Parathyroid adenoma (tissue), 2 donors: Measurements from ENCODE around the gene CCDC188.

Experiments used
- H2AFZ ChIP-seq: fragments of 300-600 bp; sonication (generic); one replicate; pipeline ENCODE4 v1.7.0; 2017; ENCODE audit warnings: antibody characterized with exemption, mild to moderate bottlenecking
- H3K27ac ChIP-seq: fragments of 300-600 bp; sonication (generic); one replicate; pipeline ENCODE4 v1.7.0; 2017
- H3K27me3 ChIP-seq: fragments of 300-600 bp; sonication (generic); one replicate; pipeline ENCODE4 v1.7.0; 2017; ENCODE audit warnings: low read length; ENCODE audit not compliant: control insufficient read depth, insufficient read depth
- H3K36me3 ChIP-seq: fragments of 300-600 bp; sonication (generic); one replicate; pipeline ENCODE4 v1.7.0; 2017; ENCODE audit warnings: low read length; ENCODE audit not compliant: control insufficient read depth, insufficient read depth
- H3K4me1 ChIP-seq: fragments of 300-600 bp; sonication (generic); one replicate; pipeline ENCODE4 v1.7.0; 2017; ENCODE audit warnings: control low read depth
- H3K4me2 ChIP-seq: fragments of 300-600 bp; sonication (generic); one replicate; pipeline ENCODE4 v1.7.0; 2017; ENCODE audit warnings: low read length
- H3K4me3 ChIP-seq: fragments of 300-600 bp; sonication (generic); one replicate; pipeline ENCODE4 v1.7.0; 2017; ENCODE audit warnings: low read depth, low read length
- H3K79me2 ChIP-seq: fragments of 300-600 bp; sonication (generic); one replicate; pipeline ENCODE4 v1.7.0; 2017; ENCODE audit warnings: control low read depth
- H3K9ac ChIP-seq: fragments of 300-600 bp; sonication (generic); one replicate; pipeline ENCODE4 v1.7.0; 2017; ENCODE audit warnings: mild to moderate bottlenecking
- H3K9me3 ChIP-seq: fragments of 300-600 bp; sonication (generic); one replicate; pipeline ENCODE4 v1.7.0; 2017; ENCODE audit warnings: low read length; ENCODE audit not compliant: control insufficient read depth
- TF ChIP-seq, protein P1 (sequence below): fragments of 300-600 bp; sonication (generic); IDR thresholded peaks from one replicate; pipeline ENCODE4 v1.7.0; 2017; ENCODE audit warnings: antibody characterized with exemption, mild to moderate bottlenecking
- donor health status: primary hyperparathyroidism.

Gene CCDC188

DNA sequence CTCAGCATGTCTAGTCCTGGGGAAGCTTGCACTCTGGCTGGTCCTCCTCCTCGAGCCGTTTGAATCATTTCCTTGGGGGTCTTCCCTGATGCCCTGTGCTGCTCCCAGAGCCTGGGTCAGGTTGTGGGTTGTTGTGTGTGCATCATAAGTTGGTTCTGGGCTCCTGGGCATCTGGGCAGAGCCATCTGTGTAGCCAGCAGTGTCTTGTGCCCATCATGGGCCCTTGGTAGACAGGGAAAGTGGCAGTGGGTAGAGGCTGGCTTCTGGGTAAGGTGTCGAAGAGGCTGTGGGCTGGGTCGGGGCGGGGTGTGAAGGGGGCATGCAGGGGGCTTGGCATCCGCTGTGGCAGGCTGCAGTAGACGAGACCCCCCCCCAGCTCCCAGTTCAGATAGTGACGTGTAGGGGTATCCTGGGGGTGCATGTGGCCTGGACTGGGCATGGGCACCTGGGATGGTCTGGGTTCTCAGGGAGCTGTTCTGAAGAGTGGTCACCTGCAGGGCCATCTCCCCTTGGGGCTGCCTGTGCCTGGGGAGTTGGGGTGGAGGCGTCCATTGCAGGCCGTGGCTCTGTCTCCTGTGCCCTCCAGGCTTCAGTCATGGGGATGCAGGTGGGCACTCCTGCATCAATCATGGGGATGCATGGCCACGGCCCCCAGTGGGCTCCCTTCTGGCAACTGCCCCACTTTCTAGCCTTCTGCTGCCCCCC is 26.6 kb downstream of the CCDC188 start:
- Histone ChIP-seq H3K79me2 (no peaks in the 10 kb centered on the region), H2AFZ (no peak overlapping the region), H3K4me3 (no peak overlapping the region), H3K4me2 (no peak overlapping the region), H3K27ac (no peak overlapping the region), H3K36me3 (no peaks in the 10 kb centered on the region), H3K9me3 (no peaks in the 10 kb centered on the region), H3K9ac (no peak overlapping the region), H3K27me3 (no peaks in the 10 kb centered on the region), H3K4me1 (no peaks in the 10 kb centered on the region)
- TF ChIP-seq, protein P1, sequence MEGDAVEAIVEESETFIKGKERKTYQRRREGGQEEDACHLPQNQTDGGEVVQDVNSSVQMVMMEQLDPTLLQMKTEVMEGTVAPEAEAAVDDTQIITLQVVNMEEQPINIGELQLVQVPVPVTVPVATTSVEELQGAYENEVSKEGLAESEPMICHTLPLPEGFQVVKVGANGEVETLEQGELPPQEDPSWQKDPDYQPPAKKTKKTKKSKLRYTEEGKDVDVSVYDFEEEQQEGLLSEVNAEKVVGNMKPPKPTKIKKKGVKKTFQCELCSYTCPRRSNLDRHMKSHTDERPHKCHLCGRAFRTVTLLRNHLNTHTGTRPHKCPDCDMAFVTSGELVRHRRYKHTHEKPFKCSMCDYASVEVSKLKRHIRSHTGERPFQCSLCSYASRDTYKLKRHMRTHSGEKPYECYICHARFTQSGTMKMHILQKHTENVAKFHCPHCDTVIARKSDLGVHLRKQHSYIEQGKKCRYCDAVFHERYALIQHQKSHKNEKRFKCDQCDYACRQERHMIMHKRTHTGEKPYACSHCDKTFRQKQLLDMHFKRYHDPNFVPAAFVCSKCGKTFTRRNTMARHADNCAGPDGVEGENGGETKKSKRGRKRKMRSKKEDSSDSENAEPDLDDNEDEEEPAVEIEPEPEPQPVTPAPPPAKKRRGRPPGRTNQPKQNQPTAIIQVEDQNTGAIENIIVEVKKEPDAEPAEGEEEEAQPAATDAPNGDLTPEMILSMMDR = no peak

DNA sequence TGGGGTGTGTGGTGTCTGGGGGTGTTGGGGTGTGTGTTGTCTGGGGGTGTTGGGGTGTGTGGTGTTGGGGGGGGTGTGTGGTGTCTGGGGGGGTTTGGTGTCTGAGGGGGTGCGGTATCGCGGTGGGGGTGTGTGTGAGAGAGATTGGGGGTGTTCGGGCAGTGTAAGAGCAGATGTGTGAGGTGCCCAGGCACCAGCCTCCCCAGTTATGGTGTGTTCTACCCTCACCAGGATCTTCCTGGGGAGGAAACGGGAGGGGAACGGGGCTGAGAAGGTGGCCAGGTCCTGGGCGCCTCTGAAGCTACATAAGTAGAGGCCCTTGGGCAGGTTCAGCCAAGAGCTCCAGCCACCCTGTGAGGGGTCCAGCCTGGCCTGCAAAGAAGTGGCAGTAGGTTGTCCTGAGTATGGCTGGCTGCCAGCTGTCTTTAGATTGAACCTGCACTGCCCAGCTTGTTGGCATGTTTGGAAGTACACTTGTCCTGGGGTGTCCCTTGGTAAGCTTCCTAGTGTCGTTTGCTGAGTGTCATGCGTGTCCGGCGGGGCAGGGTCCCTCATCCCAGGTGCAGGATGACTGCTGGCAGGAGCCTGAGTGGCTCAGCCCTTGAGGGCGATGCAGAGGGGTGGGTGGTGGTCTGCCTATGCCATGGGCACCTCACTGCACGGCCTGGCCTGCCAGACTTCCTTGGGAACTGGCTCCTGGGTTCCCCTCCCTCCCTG is 27.3 kb downstream of the CCDC188 start:
- no peak overlapping the region for H3K9ac ChIP-seq
- H3K27ac ChIP-seq = no peak overlapping the region
- no peak overlapping the region for H3K4me2 ChIP-seq
- H3K27me3 ChIP-seq = no peaks in the 10 kb centered on the region
- H3K4me3 ChIP-seq = no peak overlapping the region
- no peaks in the 10 kb centered on the region for H3K9me3 ChIP-seq
- H3K79me2 ChIP-seq = peaks cover 1% of the 10 kb centered on the region
- H3K36me3 ChIP-seq = no peaks in the 10 kb centered on the region
- TF ChIP-seq, protein P1 = no peak
- H2AFZ ChIP-seq = no peak overlapping the region
- no peaks in the 10 kb centered on the region for H3K4me1 ChIP-seq

DNA sequence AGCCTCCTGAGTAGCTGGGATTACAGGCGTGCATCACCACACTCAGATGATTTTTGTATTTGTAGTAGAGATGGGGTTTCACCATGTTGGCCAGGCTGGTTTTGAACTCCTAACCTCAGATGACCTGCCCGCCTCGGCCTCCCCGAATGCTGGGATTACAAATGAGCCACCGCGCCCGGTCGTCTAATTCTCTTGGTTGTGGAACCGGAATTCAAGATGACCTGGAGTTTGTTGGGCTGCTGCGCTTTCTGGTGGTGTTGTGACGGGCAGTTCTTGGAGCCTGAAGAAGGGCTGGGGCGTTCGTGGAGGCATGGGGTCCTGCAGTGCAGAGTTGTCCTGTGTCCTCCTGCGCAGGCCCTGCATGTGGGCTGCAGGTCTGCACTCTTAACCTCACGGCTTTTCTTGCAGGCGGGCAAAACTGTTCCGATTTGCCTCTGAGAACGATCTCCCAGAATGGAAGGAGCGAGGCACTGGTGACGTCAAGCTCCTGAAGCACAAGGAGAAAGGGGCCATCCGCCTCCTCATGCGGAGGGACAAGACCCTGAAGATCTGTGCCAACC is 28.9 kb downstream of the CCDC188 start:
- Histone ChIP-seq H3K9ac (no peak overlapping the region), H3K4me3 (no peak overlapping the region), H3K36me3 (no peaks in the 10 kb centered on the region)

DNA sequence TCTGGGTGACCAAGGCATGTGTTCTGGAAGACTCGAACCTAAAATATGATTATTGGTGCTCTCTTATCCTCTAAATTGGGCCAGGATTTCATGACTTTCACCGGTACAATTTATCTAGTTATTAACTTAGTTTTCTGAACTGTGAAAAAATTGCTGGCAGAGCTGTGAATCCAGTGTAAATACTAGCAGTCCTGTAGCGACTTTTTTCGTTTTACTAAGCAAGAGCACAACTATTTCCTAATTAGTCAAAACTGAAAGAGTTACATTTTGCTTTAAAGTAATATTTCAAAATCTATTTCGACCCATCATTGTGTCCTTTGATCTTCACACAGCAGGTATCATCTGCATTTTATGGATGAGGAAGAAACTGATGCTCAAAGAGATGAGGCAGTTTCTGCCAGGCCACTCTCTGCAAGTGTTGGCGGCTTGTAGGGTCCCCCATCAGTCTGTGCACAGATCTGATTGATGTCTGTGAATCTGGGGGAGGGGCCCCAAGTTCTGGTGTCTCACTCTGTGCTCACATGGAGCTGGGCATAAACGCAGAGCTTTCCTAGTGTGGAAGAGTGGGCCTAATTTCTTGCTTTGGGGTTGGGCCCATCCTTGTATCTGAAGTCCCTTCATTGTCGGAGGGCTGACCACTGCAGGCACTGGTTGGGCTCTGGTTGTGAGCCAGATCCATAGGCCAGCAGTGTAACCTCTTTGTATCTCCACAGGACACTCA is 32.4 kb downstream of the CCDC188 start:
- TF ChIP-seq, protein P1 = no peak
- H3K4me1 ChIP-seq = no peaks in the 10 kb centered on the region

More for the DNA sequence above, 28.9 kb downstream of the CCDC188 start:
- Histone ChIP-seq H3K27me3 (no peaks in the 10 kb centered on the region), H3K79me2 (peaks cover 2% of the 10 kb centered on the region), H3K4me2 (no peak overlapping the region), H3K27ac (no peak overlapping the region), H3K4me1 (no peaks in the 10 kb centered on the region), H3K9me3 (no peaks in the 10 kb centered on the region), H2AFZ (no peak overlapping the region)
- TF ChIP-seq, protein P1 = no peak

More for the DNA sequence above, 32.4 kb downstream of the CCDC188 start:
- Histone ChIP-seq H3K4me3 (peak overlapping the region; percentile 61), H3K27me3 (no peaks in the 10 kb centered on the region), H3K36me3 (no peaks in the 10 kb centered on the region), H3K9me3 (no peaks in the 10 kb centered on the region), H3K9ac (no peak overlapping the region), H3K4me2 (peak overlapping the region; percentile 83), H3K79me2 (peaks cover 2% of the 10 kb centered on the region), H2AFZ (no peak overlapping the region), H3K27ac (no peak overlapping the region)
